SK-N-SH treated with all-trans-retinoic acid at 6 μM for 48 hours (cell line): ENCODE results near the gene PPP1R12B.

Experiments
- CREB5 ChIP-seq: fragments of 250-450 bp; sonication (Bioruptor Pico); IDR thresholded peaks from 2 replicates; pipeline ENCODE4 v1.5.1; 2020; ENCODE audit warnings: low read depth, mild to moderate bottlenecking, moderate library complexity
- CSDC2 ChIP-seq: fragments of 250-450 bp; sonication (Bioruptor Pico); IDR thresholded peaks from 2 replicates; pipeline ENCODE4 v1.5.0; 2020; ENCODE audit warnings: mild to moderate bottlenecking, moderate library complexity
- ESRRG ChIP-seq: fragments of 250-450 bp; sonication (Bioruptor Pico); IDR thresholded peaks from 2 replicates; pipeline ENCODE4 v1.6.1; 2021; ENCODE audit warnings: mild to moderate bottlenecking
- GLIS3 ChIP-seq: fragments of 250-450 bp; sonication (Bioruptor Pico); IDR thresholded peaks from 2 replicates; pipeline ENCODE4 v1.5.0; 2020; ENCODE audit warnings: mild to moderate bottlenecking, moderate library complexity
- PATZ1 ChIP-seq: fragments of 250-450 bp; sonication (Bioruptor Pico); IDR thresholded peaks from 2 replicates; pipeline ENCODE4 v1.8.0; 2020; ENCODE audit warnings: mild to moderate bottlenecking, moderate library complexity, borderline replicate concordance
- PPARA ChIP-seq: fragments of 250-450 bp; sonication (Bioruptor Pico); IDR thresholded peaks from 2 replicates; pipeline ENCODE4 v1.5.0; 2020; ENCODE audit warnings: mild to moderate bottlenecking, borderline replicate concordance
- RARB ChIP-seq: fragments of 250-450 bp; sonication (Bioruptor Pico); IDR thresholded peaks from 2 replicates; pipeline ENCODE4 v1.8.0; 2021; ENCODE audit warnings: mild to moderate bottlenecking, moderate library complexity
- SNAI2 ChIP-seq: fragments of 250-450 bp; sonication (Bioruptor Pico); IDR thresholded peaks from 2 replicates; pipeline ENCODE4 v1.5.0; 2020; ENCODE audit warnings: mild to moderate bottlenecking, moderate library complexity
- ZFP30 ChIP-seq: fragments of 450-650 bp; formaldehyde crosslinking; IDR thresholded peaks from 2 replicates; pipeline ENCODE4 v1.5.0; 2022; ENCODE audit warnings: mild to moderate bottlenecking, moderate library complexity

GRCh38 chr1:202579806-202580205, 231.3 kb downstream of the PPP1R12B start:
- TF ChIP-seq CREB5 (CRISPR knock-in tag) (no peak), ESRRG (no peak), RARB (CRISPR knock-in tag) (peak; percentile 73; the same call in 1 of the 2 replicates), SNAI2 (peak; percentile 86; the same call in 1 of the 2 replicates), PATZ1 (peak; percentile 41; the same call in 1 of the 2 replicates), GLIS3 (CRISPR knock-in tag) (no peak), CSDC2 (CRISPR knock-in tag) (no peak; the same call in 1 of the 2 replicates), ZFP30 (CRISPR knock-in tag) (no peak; the same call in 1 of the 2 replicates), PPARA (CRISPR knock-in tag) (no peak)
